K562 (cell line): Measurements from ENCODE around the gene SORCS2. TPM values are rescaled to one million over a fixed set of nuclear protein-coding genes. Genes with fewer than 3 reads are reported as not detected.

Experiments used
- CHD7 ChIP-seq: fragments of 200-600 bp; sonication (generic); IDR thresholded peaks from one replicate; pipeline ENCODE4 v1.6.1; 2012; ENCODE audit warnings: mild to moderate bottlenecking, low read depth, low read length, inconsistent platforms
- polyA plus RNA-seq, 8 experiments: library from polyadenylated mRNA; depleted of rRNA in 4 of 8; stranded (reverse) in 5 of 8; unstranded in 3 of 8; fragments of >200 nt; fragmentation: Nextera tagmentation in 2 of 8; fragmentation: Illumina TruSeq in 1 of 8; extraction: Ambion mirVana in 2 of 8; extraction: Trizol in 1 of 8; gene quantifications; 2 replicates each; pipeline versions ENCODE4 v1.2.1 to v1.2.3, GENCODE V29; 2011 to 2014; ENCODE audit warnings: inconsistent platforms in 1 of 8, missing spikeins in 1 of 8
- total RNA-seq, 7 experiments: library from RNA; depleted of rRNA in 6 of 7; stranded (reverse); fragments of >200 nt in 6 of 7; fragmentation: Illumina TruSeq in 2 of 7; extraction: Trizol in 2 of 7; gene quantifications; 2 replicates each; pipeline versions ENCODE4 v1.2.1 to v1.2.3, GENCODE V29; 2011 to 2021; ENCODE audit warnings: low replicate concordance in 1 of 7

Gene SORCS2
- total and polyA plus RNA-seq, 9 of the 15 experiments (the other 6 are each of a cell fraction or from before 2014, with no cell fraction given): not detected

GRCh38 chr4:7387925-7388324, 195.6 kb downstream of the SORCS2 start (continued):
- TF ChIP-seq CHD7: no peak
